ENCODE measurements around the gene DNAJC30. TPM values are rescaled to one million over a fixed set of nuclear protein-coding genes. Genes with fewer than 3 reads are reported as not detected.
"Not testable (repeated sequence)": the region's sequence is repeated elsewhere in the genome, so short reads cannot be mapped to it uniquely, and the experiment has no call there.

The DNAJC30 gene
- total RNA-seq, 1 experiment from 2014 or later, result 12.4 TPM

DNA sequence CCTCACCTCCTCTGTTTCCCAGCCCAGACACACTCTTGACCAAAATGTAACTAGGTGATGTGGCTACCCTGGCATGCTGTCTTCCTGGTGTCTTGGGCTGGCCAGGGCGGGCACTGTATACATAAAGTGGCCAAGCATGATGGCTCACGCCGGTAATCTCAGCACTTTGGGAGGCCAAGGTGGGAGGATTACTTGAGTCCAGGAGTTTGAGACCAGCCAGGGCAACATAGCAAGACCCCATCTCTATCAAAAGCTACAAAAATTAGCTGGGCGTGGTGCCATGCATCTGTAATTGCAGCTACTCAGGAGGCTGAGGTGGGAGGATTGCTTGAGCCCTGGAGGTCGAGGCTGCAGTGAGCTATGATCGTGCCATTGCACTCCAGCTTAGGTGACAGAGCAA lies 30.1 kb upstream of the DNAJC30 start:
- in situ Hi-C loops (cut with HindIII; ENCODE audit: low sequenced_read_pairs); DNase-seq (ENCODE audit: low spot score): not testable (repeated sequence)

DNA sequence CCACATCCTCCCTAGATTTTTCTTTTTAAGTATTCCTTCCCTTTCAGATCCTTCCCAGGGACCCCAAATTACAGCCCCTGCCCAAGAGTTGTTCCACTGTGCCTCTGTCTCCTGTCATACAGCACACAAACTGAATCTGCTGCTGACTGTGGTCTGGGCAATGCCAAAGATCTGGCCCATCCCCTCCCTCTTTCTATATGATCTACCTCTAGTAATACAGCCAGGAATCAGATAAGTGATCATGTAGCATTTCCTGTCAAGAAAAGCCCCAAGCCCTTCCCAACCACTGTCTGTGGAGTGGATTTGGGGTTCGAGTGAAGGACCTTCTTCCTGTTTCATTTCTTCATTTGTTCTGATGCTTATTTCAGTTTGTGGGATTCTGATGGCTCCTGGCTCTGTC lies 29.5 kb upstream of the DNAJC30 start:
- in situ Hi-C loops (cut with HindIII; ENCODE audit: low sequenced_read_pairs), result no loop called here
- no peak for DNase-seq (ENCODE audit: low spot score)

DNA sequence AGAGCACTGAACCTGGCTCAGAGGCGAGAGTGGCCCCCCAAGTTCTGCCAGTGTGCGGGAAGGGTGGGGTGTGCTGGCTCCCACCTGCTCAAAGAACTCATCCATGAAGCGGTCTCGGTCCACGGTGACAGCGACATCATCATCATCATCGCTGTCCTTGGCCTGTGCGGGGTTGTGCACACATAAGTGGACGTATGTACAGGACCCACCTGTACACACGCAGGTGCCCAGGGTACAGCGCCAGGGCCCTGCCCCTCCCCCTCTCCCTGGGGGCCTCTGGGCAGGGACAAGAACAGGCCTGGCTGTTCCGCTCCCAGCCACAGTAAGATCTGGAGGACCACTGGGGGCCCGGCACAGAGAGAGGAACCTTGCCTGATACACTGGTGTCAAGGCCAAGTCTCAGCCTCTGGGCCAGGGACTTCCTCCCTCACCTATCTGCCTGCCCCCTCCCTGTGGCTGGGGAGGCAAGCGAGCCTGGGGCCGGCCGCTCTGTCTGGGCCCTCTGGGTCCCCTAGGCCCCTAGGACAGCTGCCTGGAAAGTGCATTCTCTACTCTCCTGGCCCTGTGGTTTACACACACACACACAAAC lies 25.8 kb upstream of the DNAJC30 start:
- in situ Hi-C loops (cut with HindIII; ENCODE audit: low sequenced_read_pairs), result no loop called here
- DNase-seq (ENCODE audit: low spot score), result no peak

DNA sequence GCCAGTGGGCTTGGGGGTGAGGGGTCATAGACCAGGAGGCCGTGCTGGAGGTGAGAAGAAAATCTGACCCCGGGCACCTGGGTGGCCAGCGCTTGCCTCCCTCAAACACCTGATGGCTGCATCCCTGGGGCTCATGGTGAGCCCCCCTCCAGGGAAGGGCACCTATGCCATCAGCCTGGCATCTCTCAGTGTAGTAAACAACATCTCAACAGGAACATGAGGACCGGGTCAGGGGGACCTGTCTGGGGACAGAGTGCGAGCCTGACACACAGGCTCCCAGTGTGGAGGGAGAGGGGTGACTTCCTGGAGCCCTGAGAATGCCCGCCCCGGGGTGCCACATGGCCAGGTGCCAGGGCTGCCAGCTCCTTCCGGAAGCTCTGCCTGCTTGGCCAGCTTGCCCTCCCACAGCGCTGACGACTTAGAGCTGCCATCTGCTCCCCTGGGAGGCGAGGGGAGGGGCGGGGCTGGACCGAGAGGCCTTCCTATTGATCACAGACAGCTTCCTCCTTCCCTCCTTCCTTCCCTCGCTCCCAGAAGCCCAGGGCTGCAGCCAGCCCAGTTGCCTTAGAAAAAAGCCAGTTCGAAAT lies 23.9 kb upstream of the DNAJC30 start:
- peak; percentile 21 for DNase-seq (ENCODE audit: low spot score)
- in situ Hi-C loops (cut with HindIII; ENCODE audit: low sequenced_read_pairs), result no loop called here

DNA sequence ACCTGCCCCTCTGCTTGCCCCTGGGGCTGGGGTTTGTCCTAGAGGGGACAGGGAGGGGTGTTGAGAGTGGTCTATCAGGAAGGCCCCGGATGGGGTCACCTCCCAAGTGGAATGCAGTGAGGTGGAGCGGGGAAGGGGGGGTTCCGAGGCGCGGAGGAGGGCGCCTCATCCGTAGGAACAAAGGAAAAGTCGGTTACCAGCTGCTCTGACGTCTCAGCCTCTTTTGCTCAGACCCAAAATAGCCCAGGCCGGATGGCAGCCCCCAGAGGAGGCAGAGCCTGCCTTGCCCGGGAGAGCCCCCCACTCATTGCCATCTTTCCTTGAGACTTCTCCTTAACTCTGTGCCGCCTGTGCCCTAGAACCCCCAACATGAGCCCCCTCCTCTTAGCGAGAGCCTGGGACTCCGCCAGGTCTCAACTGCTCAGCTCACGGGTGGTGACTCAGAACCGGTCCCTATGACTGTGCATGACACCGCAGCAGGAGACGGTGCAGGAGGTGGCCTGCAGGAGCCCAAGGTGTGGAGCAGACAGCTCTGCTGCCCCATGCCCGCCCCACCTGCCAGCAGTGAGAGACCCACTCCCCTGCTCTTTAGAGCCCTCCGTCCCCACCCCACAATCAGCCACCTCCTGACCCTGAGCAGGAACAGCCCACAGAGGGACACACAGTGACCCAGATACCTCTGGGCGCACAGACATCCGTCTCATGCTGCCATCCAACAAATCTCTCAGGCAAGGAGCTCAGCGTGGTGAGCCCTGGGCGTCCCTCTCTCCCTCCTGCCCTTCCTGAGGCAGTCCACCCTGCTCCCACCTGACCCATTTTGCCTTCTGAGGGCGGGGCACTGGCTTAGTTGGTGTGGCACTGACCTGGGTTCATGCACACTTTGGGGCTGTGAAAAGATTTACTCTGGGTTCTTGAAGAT lies 23.1 kb upstream of the DNAJC30 start:
- DNase-seq (ENCODE audit: low spot score), result peak; percentile 32
- in situ Hi-C loops (cut with HindIII; ENCODE audit: low sequenced_read_pairs), result no loop called here

DNA sequence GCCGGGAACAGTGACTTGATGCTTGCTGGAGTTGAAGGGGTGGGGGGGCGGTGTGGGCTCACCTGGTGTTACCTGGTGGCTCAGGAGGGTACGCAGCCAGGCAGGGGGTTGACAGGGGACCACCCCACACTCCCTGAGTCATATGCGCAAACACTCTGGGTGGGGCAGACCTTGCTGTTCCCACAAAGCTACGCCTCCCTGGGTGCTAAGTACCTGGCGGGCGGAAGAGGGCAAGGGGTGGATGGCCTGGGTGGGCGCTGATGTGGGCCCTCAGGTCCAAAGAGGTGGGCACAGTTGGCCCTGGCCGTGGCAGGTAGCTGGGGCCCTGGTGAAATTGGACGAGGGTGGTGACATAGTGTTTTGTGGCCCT lies 22.3 kb upstream of the DNAJC30 start:
- no peak for DNase-seq (ENCODE audit: low spot score)
- in situ Hi-C loops (cut with HindIII; ENCODE audit: low sequenced_read_pairs), result no loop called here

DNA sequence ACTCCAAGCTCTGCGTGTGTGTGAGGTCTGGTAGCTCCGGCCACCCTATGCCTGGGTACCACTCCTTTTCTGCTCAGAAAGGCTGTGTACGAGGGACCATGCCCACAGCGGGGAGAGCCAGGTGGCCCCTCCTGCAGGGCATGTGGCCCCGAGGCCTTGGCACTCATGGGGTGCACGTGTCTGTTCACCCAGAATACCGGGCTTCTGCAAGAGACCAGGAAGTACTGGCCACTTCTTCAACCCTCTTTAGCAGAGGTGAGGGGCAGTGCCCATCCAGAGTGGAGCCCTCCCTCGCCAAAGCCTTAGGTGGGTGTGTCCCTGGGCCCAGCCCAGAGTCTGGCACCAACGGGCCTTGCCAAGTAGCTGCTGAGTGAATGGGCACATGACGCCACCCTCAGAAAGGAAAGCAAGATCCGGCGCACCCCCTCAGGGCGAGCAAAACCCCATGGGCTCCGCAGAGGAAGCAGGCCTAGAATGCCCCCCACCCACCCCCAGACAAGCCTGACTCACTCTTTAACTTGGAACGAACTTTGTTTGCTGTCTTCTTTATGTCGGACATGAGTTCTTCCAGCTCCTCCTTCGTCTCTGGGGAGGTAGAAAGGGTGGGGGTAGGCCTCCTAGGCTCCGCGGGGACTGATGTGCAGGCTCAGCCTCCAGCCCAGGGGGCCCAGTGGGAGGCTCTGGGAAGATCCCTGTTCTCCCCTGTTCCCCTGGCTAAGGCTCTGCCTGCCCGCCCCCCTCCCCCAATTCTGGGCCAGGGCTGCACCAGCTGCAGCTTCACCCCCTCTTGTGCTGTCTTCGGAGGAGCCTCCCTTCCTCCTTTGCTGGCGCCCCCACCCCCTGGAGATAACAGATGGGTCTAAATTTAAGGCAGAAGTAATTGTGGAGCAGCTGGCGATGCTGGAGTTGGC lies 21.6 kb upstream of the DNAJC30 start:
- in situ Hi-C loops (cut with HindIII; ENCODE audit: low sequenced_read_pairs), result no loop called here
- DNase-seq (ENCODE audit: low spot score), result no peak

DNA sequence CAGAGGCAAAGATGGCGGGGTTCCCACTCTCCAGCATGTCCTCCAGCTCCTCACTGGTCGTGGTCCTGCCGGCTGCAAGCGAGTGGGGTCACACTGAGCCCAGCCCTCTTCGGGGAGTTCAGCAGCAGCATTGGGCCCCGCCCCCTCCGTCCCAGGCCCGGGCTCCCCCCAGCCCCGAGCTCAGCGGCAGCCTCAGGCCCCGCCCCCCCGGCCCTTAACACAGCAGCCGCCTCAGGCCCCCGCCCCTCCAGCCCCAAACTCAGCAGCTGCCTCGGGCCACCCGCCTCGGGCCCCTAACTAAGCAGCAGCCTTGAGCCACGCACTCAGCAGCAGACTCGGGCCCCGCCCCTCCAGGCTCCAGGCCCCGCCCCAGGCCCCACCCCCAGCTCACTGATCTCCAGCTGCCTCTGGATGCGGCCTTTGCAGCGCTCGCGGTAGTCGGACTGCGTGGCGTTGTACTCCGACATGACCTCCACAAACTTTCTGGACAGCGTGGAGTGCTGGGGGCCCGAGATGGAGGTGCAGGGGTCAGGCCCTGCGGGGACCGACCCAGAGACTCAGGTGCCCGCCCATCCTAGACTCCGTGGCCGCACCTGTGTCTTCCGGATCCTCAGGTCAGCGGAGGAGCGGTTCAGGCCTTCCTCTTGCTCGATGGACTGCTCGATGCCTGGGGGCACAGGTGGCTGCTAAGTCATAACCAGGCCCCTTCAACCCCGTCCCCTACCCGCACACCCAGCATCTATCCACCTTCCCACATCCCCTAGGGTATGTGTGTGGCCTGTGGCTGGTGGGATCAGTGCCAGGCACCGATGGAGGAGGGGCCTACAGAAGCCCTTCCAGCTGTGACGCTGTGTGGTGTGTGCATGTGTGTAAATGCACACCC lies 20.7 kb upstream of the DNAJC30 start:
- DNase-seq (ENCODE audit: low spot score), result no peak
- in situ Hi-C loops (cut with HindIII; ENCODE audit: low sequenced_read_pairs), result no loop called here

DNA sequence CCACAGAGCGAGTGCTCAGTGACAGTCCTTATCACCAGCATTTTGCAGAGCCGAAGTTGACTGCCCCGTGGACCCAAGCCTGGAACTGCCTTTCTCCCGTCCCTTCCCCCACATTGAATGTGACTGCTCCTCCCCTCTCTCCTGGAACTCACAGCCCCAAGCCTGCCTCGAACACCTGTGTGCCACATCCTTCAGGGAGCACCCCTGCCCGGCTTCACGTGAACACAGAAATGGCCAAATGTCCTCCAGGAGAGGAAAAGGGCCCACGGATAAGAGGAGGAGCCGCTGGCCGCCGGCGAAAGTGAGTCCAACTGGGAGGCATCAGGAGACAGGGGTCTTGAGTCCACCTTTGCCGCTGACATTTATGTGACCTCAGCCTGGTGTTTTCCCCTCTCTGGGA lies 20.0 kb upstream of the DNAJC30 start:
- in situ Hi-C loops (cut with HindIII; ENCODE audit: low sequenced_read_pairs), result no loop called here
- DNase-seq (ENCODE audit: low spot score), result no peak

DNA sequence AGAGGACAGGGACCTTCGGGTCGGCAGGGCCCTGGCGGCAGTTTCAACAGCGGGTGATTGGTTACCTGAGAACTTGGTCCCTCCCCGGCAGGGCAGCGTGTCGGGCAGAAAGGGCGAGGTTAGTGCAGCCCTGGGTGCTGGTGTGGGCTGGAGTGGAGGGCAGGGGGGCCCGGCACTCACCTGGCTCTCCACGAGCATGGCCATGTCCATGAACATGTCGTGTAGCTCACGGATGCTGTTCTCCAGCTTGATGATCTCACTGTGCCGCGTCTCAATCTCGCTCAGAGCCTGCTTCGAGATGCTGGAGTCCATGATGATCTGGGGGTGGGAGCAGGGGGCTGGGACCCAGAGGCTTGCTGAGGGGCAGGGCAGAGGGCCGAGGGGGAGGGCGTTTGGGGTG lies 19.4 kb upstream of the DNAJC30 start:
- no peak for DNase-seq (ENCODE audit: low spot score)
- in situ Hi-C loops (cut with HindIII; ENCODE audit: low sequenced_read_pairs), result no loop called here

DNA sequence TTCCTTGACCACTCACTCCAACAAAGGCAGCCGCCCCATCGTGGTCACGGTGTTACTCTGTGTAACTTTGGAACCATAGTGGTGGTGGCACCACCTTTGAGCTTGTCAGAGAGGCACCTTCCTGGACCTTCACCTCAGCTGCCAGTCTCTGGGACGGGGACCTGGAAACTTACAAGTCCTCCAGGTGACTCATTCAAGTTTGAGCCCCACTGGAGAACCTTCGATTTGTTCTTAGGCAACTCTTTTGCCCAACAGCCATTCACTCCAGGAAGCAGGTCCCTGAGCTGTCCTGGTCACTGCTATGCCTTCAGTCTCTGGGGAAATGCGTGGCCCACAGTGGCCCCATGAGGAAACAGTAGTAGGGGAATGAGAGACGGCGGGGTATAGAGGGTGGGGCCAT lies 19.0 kb upstream of the DNAJC30 start:
- in situ Hi-C loops (cut with HindIII; ENCODE audit: low sequenced_read_pairs), result no loop called here
- DNase-seq (ENCODE audit: low spot score), result no peak

DNA sequence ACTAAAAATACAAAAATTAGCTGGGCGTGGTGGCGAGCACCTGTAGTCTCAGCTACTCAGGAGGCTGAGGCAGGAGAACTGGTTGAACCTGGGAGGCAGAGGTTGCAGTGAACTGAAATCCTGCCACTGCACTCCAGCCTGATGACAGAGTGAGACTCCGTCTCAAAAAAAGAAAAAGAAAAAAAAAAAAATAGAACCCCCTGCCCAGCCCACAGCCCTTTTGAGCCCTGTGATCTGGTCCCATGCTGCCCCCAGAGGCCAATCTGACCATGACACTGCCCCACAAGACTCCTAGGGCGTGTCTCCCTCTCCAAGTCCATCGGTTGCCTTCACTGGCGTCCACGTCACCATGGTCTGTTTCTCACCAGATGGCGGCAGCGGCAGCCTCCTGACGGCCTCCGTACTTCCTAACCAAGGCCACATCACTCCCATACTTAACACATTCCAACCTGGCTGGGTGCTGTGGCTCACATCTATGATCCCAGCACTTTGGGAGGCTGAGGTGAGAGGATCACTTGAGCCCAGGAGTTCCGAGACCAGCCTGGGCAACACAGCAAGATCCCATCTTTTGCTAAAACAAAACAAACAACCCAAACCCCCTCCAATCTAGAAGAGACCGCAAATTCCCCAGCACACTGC lies 18.2 kb upstream of the DNAJC30 start:
- in situ Hi-C loops (cut with HindIII; ENCODE audit: low sequenced_read_pairs), result no loop called here
- peak; percentile 54 for DNase-seq (ENCODE audit: low spot score)

DNA sequence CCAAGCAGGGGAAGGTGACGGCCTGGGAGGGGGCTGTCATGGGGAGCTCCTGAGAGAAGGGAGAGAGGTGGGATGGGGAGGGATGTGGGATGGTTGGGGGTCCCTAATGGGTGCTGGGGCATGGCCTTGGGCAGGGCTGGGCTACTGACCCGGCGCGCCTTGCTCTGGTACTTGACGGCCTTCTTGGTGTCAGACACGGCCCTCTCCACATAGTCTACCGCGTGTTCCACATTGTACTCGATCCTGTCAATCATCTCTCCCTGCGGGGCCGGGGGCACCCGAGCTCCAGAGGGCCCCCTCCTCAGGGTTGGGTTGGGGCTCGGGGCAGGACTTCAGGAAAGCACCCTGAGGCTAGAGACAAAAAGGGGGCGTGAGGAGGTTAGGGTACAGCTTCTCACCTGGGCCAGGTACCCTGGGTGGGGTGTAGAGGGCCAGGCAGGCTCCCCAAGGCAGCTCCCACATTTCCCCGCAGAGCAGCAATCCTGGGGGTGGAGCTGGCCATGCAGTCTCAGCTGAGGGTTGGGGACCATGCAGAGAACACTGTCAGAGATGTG lies 17.4 kb upstream of the DNAJC30 start:
- in situ Hi-C loops (cut with HindIII; ENCODE audit: low sequenced_read_pairs), result no loop called here

DNA sequence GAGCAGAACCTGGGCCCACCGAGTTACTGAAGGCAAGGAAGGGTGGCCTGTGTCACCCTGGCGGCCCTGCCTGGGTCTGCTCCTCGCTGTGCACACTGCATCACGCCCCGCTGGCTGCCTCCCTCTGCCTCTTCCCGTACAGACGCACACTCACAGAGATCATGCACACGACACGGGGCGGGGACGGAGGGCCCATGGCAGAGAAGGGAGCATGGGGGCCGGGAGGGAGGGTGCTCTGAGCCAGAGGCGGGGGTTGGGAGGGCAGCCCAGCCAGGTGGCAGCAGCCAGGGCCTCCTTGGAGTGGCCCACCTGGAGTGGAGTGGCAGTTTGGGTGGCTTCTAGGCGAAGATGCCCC lies 16.8 kb upstream of the DNAJC30 start:
- DNase-seq (ENCODE audit: low spot score), result no peak
- in situ Hi-C loops (cut with HindIII; ENCODE audit: low sequenced_read_pairs), result no loop called here

More for the DNA sequence above, 17.4 kb upstream of the DNAJC30 start:
- no peak for DNase-seq (ENCODE audit: low spot score)

DNA sequence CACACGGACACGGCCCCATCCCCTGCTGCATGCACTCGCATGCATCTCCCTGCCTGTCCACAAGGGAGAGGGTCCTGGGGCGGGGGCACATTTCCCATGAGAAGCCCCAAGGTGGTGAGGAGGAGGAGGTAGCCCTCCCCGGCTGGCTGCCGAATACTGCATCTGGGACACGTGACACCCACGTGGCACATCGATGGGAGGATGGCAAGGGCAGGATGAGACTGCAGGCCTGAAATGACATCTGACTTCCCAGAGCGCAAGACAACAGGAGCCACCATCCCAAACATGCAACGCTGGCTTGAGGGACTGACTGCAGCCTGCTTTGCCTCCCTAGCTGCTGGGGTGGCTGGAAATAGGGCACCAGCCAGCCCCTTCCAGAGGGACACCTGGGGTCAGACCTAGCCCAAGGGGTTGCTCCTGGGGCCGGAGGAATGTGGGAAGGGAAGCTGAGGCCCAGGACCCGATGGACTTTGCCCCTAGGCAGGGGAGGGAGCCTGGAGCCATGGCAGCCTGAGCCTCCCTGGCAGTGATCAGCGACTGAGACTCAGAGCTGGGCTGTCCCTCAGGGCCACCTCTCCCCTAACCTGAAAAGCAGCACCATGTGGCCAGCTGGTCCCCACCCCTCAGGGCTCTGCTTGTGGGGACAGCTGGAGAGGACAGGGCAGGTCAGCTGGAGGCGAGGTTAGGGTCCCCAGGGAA lies 16.3 kb upstream of the DNAJC30 start:
- no peak for DNase-seq (ENCODE audit: low spot score)
- in situ Hi-C loops (cut with HindIII; ENCODE audit: low sequenced_read_pairs), result no loop called here

DNA sequence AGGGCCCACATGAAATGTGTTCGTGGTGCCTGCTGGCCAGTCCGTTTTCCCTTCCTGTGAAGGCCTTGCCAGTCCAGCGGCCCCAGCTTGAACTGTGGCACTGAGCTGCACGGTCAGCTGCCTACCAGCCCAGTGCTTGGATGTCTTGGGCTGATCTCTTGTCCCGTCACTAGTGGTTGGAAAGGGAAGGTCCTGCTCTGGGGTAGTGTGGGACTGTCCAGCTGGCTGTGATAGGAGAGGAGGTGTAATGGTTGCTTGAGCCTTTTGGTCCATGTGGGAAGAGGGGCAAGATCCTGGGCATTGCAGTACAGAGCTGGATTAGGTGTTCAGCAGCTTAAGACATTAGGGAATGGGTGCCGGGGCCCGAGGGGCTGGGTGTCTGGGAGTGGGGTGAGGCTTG lies 15.2 kb upstream of the DNAJC30 start:
- in situ Hi-C loops (cut with HindIII; ENCODE audit: low sequenced_read_pairs), result no loop called here
- no peak for DNase-seq (ENCODE audit: low spot score)

DNA sequence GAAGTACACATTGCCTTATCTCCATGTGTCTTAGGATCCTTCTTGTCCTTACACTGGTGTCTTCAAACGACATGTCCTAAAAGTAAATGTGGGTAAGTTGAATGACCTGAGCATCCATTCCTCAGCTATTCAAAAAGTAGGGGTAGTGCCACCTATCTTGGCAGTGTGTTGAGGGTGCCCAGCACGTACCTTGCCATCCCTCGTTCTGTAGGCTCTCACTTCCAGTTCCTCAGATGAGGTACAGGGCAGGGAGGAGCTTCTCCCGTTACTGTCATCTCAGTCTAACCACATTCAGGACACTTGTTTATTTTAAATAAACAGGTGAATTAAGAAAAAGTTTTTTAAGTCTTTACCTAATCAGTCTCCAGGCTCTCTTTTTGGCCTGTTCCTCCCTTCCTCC lies 13.1 kb upstream of the DNAJC30 start:
- in situ Hi-C loops (cut with HindIII; ENCODE audit: low sequenced_read_pairs), result no loop called here
- no peak for DNase-seq (ENCODE audit: low spot score)
